Stimulated activated CD4-positive, alpha-beta T cell treated with anti-CD3 and anti-CD28 coated beads, TNF-alpha, amount 100 ng/mL, for 4 hours (primary cell): ENCODE measurements around the gene SDC4.

Experiments
- DNase-seq, 3 experiments: peaks; one replicate each; pipeline ENCODE4 v3.0.0-alpha.2; 2020; ENCODE audit warnings: low read depth in 3 of 3

Gene SDC4

GRCh38 chr20:45318948-45319347, 29.3 kb downstream of the SDC4 start:
- DNase-seq, result no peak

GRCh38 chr20:45318386-45318939, 29.8 kb downstream of the SDC4 start:
- no peak for DNase-seq

GRCh38 chr20:45317826-45318225, 30.4 kb downstream of the SDC4 start:
- DNase-seq, result no peak

GRCh38 chr20:45316150-45317080, 31.8 kb downstream of the SDC4 start:
- no peak for DNase-seq

- DNase-seq, result no peak
Observed at GRCh38 chr20:45315672-45316071, 32.6 kb downstream of the SDC4 start.

- DNase-seq, result no peak
Observed at GRCh38 chr20:45313943-45314342, 34.3 kb downstream of the SDC4 start.

GRCh38 chr20:45313065-45313695, 35.0 kb downstream of the SDC4 start:
- DNase-seq, result no peak

- no peak for DNase-seq
Observed at GRCh38 chr20:45312241-45312640, 36.0 kb downstream of the SDC4 start.

- peak; percentile 37 to 53 (median 47) for DNase-seq
Observed at GRCh38 chr20:45311589-45312211, 36.5 kb downstream of the SDC4 start.

GRCh38 chr20:45309075-45309474, 39.1 kb downstream of the SDC4 start:
- DNase-seq, result no peak

- no peak for DNase-seq
Observed at GRCh38 chr20:45308117-45308778, 40.0 kb downstream of the SDC4 start, which contains the start of gene MATN4. Gene MATN4 (minus strand): TSS chr20:45308299. CDS start chr20:45305582, 2,717 bp downstream.

- DNase-seq, result no peak
Observed at GRCh38 chr20:45307076-45307640, 41.1 kb downstream of the SDC4 start.

- no peak for DNase-seq
Observed at GRCh38 chr20:45306431-45306982, 41.7 kb downstream of the SDC4 start, which contains the start of gene RBPJL. Gene RBPJL (plus strand): TSS chr20:45306840. CDS start chr20:45306923, 83 bp downstream.

- no peak for DNase-seq
Observed at GRCh38 chr20:45305262-45305661, 43.0 kb downstream of the SDC4 start.

GRCh38 chr20:45304464-45304999, 43.7 kb downstream of the SDC4 start:
- DNase-seq, result no peak

- no peak for DNase-seq
Observed at GRCh38 chr20:45303586-45304463, 44.4 kb downstream of the SDC4 start.

- no peak for DNase-seq
Observed at GRCh38 chr20:45301824-45302271, 46.4 kb downstream of the SDC4 start.

GRCh38 chr20:45300961-45301360, 47.3 kb downstream of the SDC4 start:
- DNase-seq, result no peak

GRCh38 chr20:45299786-45300185, 48.4 kb downstream of the SDC4 start:
- DNase-seq, result no peak
